NCI-H748 (cell line): ENCODE measurements around the gene USP36.
"Not testable (repeated sequence)": the region's sequence is repeated elsewhere in the genome, so short reads cannot be mapped to it uniquely, and the experiment has no call there.

Source experiments
- DNase-seq: peaks from one replicate; lab custom pipeline; 2025; ENCODE audit not compliant: unreplicated experiment; lab: John Stamatoyannopoulos, UW

The USP36 gene

DNA sequence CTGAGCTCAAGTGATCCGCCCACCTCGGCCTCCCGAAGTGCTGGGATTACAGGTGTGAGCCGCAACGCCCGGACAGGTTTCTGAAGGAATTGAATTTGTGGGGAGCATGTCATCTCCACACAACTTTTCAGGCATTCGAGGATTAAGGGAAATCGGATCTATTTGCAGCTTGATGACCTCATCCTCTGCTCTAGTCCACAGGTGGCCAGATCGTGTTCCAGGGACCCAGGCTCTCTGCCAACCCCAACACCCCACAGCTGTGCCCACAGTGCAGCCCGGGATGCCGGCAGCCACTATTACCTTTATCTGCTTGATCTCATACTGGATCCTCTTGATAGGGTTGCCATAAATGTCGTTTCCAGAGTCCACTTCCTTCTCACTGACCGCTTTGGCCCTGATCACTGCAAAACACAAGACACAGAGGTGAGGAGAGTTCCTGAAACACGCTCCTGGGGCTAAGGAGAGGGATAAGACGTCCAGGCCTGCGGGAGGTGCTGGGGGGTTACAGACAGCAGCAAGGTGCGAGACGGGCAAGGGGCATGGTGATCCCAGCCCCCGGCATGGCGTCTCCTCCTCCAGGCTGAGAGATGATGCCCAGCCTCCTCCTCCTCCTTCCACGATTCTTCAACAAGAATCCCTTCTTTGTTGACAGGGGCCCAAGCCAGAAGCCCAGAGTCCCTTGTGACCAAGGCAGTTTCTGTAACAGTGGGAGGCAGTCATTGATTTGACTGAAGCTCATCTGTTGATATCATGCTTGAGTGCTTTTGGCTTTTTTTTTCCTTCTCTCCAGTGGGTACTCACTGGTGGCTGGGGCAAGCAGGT is 33.1 kb upstream of the USP36 start:
- DNase-seq: no peak

DNA sequence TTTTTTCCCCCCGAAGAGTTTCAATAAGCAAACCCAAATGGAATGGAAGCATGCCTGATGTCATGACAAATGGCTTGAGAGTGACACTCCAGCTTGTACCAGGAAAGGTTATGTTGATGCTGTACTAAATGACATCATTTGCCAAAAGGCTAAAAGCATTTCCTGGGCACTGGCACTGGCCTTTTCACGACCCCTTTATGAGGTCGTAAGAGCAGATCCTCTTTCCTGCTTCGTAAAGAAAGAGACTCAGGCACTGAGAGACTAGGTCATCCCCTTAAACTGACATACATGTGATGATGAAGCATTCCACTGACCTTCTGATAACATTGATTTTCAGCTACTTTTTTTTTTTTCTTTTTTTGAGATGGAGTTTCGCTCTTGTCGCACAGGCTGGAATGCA is 31.9 kb upstream of the USP36 start:
- DNase-seq: no peak

DNA sequence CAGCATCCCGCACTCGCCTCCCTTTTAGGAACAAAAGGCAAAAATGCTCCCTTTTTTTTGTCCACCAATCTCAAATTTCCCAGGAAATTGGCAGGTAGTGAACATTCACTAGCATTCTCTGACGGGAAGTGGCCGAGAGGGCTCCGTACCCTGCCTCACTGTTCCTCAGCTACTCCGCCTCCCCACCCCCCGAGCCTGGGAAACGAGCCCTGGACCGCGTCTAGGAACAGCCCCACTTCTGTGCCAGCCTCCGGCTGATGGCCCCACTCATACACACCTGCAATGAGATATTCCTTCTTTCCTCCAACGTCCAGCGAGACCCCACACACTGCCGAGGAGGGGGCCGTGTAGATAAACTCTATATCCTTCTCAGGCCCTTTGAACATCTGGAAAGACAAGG is 30.0 kb upstream of the USP36 start:
- DNase-seq: no peak

- no peak for DNase-seq
These were observed 27.8 kb upstream of the USP36 start for GRCh38 chr17:78868391-78868790.

DNA sequence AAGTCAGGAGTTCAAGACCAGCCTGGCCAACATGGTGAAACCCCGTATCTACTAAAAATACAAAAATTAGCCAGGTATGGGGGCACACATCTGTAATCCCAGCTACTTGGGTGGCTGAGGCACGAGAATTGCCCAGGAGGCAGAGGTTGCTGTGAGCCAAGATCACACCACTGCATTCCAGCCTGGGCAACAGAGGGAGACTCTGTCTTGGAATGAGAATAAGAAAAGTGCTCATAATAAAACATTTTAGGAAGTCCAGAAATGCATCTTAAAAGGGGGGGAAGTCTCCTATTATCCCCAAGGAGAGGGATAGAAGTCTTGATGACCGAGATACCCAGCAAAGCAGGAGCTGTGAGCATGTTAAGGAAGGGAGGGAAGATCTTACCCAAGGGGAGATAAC is 26.4 kb upstream of the USP36 start:
- DNase-seq: not testable (repeated sequence)

- DNase-seq: peak; percentile 64
These were observed 25.2 kb upstream of the USP36 start for GRCh38 chr17:78865682-78866390.

DNA sequence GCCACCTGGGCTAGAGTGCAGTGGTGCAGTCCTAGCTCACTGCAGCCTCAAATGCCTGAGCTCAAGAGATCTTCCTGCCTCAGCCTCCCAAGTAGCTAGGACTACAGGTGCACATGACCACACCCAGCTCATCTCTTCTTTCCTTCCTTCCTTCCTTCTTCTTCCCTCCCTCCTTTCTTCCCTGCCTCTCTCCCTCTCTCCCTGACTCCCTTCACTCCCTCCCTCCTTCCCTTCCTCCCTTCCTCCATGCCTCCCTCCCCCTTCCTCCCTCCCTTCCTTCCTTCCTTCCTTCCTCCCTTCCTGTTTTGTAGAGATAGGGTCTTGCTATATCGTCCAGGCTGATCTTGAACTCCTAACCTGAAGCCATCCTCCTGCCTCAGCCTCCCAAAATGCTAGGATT is 23.5 kb upstream of the USP36 start:
- DNase-seq: no peak

GRCh38 chr17:78862073-78863023 is 21.7 kb upstream of the USP36 start:
- DNase-seq: peak; percentile 2

- no peak for DNase-seq
These were observed 20.6 kb upstream of the USP36 start for GRCh38 chr17:78861229-78861628.

GRCh38 chr17:78859051-78859450 is 18.4 kb upstream of the USP36 start:
- DNase-seq: no peak

GRCh38 chr17:78857266-78857665 is 16.7 kb upstream of the USP36 start:
- no peak for DNase-seq

GRCh38 chr17:78855561-78856165 is 15.0 kb upstream of the USP36 start:
- no peak for DNase-seq

- DNase-seq: no peak
These were observed 13.9 kb upstream of the USP36 start for GRCh38 chr17:78854508-78854907.

DNA sequence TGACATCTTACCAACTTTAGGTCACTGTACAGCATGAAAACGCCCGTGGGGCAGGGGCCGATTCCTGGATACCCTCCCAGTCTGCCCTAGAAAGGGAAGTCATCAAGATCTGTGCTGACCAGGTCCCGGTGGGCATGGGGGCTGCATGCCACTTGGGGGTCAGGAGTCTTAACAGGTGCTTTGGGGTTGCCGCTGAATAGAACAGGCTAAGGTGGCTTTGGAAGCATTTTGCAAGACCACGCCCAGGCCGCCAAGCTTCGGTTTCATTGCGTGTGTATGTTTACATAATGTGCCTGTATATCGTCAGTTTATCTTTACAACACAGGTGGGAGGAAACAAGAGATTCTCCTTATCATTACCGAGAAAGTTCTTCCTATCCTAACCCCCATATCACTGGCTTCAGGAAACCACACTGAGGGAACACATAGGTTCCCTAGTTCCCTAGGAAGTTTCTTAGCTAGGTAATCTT is 13.3 kb upstream of the USP36 start:
- DNase-seq: peak; percentile 5

DNA sequence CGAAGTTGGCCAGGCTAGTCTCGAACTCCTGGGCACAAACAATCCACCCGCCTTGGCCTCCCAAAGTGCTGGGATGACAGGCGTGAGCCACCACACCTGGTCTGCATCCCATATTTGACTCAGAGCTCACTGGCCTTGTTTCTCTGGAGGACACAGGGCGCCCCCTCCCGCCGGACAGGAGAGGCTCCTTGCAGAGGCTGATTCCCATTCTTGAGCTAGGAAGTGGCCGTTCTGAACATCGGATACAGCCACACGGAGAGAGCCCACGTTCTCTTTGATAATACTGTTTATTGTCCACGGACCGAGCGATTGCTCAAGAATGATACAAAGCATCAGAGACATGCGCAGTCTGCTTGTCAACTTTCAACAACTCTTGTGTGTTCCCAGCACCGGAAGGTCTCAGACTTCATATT is 12.1 kb upstream of the USP36 start:
- no peak for DNase-seq

- DNase-seq: no peak
These were observed 8.4 kb upstream of the USP36 start for GRCh38 chr17:78849026-78849425.

DNA sequence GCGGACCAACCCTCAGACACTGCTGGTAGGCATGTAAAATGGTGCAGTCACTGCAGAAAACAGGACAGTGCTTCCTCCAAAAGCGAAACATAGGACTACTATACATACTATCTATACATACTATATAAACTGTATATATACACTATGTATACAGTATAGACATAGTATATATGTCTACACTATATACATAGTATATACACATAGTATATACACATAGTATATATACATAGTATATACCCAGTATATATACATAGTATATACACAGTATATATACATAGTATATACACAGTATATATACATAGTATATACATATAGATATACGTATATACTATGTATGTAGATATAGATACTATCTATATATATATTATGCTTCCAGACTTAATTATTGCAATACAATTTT is 6.4 kb upstream of the USP36 start:
- DNase-seq: no peak

- no peak for DNase-seq
These were observed 3.8 kb upstream of the USP36 start for GRCh38 chr17:78844301-78845005.

DNA sequence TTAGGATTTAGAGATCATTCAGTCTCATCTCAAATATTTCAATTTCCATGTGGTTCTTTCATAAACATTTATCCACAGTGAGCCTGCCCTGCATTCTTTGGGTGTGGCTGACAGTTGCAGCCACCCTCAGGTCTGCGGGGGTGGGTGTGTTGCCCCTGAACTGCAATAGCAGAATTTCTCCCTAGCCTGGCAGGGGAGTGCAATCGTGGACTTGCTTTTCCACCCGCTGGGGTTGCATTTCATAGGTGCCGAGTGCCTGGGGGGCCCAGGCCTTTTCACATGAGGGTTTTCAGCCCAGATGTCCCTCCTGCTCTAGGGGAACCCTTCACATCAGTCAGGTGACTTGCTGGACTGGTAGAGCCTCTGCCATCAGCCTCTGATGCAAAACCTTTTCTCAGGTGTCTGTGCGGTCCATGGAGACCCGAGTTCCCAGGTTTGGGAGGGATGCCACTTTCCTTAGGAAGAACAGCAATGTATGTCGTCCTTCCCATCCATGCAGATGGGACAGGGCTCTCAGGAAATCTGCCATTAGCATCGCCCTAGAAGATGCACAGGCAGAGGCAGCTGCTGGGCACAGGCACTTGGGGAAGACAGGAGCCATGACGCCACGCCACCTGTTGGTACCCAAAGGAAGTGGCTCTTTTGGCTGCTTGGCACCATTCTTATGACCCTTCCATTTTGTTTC is 2.4 kb upstream of the USP36 start:
- DNase-seq: peak; percentile 64

GRCh38 chr17:78840530-78840779 is 159 bp downstream of the USP36 start:
- DNase-seq: no peak
